ENCODE data around the gene RBKS. TPM values are rescaled to one million over a fixed set of nuclear protein-coding genes. Genes with fewer than 3 reads are reported as not detected.

Gene RBKS
- total RNA-seq, 1 donor from 2014 or later, result 1.2 TPM

GRCh38 chr2:27797841-27798240 lies 92.3 kb downstream of the RBKS start:
- Mint-ChIP-seq H3K27ac (ENCODE audit: unreplicated experiment) (no peak overlapping the region), H3K36me3 (ENCODE audit: unreplicated experiment) (peaks cover 5% of the 10 kb centered on the region), H3K4me1 (ENCODE audit: low read depth, unreplicated experiment) (peaks cover 11% of the 10 kb centered on the region), H3K9me3 (ENCODE audit: unreplicated experiment) (no peaks in the 10 kb centered on the region), H3K27me3 (ENCODE audit: unreplicated experiment) (peaks cover 3% of the 10 kb centered on the region), H3K4me3 (ENCODE audit: unreplicated experiment) (peak overlapping the region; percentile 54)
- TF ChIP-seq CTCF (IDR thresholded peaks at IDR 0.05; ENCODE audit: partially characterized antibody, unreplicated experiment), result no peak
- no peak for DNase-seq

DNA sequence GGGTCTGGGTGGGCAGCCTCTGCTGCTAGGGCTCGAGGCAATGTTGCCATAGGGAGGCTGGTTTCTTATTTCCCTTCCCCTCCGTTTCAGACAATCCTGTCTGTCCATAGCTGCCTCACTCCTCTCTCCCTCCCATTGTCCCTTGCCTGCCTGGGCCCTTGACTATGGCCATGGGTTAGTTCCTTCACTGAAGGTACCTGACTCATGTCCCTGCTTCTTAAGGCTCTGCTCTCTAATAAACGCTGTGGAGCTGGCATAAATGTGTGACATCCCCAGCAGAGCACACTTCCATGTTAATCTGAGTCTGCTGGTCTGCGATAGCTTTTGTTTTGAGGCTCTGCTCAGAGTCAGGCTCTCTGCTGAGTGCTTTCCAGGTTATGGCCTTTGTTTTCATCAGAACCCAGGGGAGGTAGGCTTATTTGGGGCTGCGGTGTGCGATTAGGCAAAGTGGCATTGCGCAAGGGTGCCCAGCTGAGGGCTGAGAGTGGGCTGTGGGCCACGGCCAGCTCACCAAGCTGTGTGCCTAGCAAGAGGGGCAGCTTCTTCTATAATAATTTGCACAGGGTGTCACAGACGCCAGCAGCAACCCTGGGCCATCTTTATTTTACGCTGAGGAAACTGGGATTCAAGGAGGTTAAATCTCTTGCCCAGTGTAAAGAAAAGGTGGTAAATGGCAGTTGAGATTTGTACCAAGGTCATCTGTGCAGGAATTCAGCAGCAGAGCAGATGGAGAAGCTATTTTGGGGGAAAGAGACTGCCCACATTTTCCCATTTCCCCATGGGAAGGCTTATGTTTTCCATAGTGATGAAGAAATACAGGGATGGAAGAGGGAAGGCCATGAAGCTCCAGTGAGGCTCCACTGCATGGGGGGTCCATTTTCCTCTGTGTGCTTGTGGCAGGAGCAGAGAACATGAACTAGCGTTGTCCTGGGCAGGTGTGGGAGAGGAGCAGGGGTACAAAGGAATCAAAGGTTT lies 93.1 kb downstream of the RBKS start:
- H3K9me3 Mint-ChIP-seq (ENCODE audit: unreplicated experiment), result no peaks in the 10 kb centered on the region
- H3K36me3 Mint-ChIP-seq (ENCODE audit: unreplicated experiment), result peaks cover 5% of the 10 kb centered on the region
- peaks cover 4% of the 10 kb centered on the region for H3K27me3 Mint-ChIP-seq (ENCODE audit: unreplicated experiment)
- peaks cover 11% of the 10 kb centered on the region for H3K4me1 Mint-ChIP-seq (ENCODE audit: low read depth, unreplicated experiment)
- peak overlapping the region; percentile 3 for H3K27ac Mint-ChIP-seq (ENCODE audit: unreplicated experiment)
- TF ChIP-seq CTCF (IDR thresholded peaks at IDR 0.05; ENCODE audit: partially characterized antibody, unreplicated experiment), result no peak
- peak overlapping the region; percentile 54 for H3K4me3 Mint-ChIP-seq (ENCODE audit: unreplicated experiment)
- DNase-seq, result no peak

DNA sequence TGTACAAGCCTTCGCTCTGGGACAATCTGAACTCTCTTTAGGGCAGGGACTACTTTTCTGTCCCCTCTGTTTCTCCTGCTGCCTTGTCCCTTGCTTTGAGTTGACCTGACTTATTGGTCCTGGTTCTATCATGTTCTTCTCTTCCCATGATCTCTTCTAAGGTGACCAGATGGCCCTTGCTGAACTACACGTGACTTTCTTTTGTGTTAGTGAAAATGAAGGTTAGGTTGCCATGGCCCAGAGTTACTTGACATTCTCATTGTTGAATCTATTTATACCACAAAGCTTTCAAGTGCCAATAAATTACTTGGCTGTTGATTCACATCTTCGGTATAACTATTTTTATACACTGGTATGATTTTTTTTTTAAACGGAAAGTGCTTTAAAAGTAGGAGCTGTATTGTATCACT lies 94.3 kb downstream of the RBKS start:
- no peak for TF ChIP-seq CTCF (IDR thresholded peaks at IDR 0.05; ENCODE audit: partially characterized antibody, unreplicated experiment)

DNA sequence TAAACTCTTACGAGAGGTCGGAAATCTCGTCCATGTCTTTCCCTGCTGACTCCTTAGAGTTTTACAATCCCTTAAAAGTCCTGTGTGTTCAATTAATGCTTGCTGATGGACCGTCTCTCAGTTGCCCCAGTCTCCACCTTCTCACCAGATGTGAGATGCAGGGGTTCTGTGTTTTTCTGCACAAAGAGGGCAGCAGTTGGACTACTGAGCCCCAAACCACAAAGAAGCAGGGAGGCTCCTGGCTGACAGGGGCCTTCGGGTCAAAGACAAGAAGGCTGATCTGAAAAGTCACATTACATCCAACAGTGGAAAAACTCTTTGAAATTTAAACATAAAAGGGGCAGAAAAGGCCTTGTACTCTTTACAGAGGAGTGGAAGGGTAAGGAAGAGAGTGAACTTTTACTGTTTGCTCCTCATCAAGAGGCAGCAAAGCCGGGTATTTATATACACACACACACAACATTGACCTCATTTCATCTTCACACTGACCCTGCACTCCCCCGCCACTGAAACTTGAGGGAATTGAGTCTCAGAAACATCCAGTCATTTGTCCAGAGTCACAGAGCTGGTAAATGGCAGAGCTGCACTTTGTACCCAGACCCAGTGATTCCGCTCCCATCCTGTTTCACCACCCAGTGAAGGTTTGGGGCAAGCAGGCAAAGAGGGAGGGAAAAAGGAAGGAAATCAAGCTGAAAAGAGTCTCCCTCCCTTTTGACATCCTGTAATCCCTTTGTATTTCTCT lies 94.9 kb downstream of the RBKS start:
- no peak for TF ChIP-seq CTCF (IDR thresholded peaks at IDR 0.05; ENCODE audit: partially characterized antibody, unreplicated experiment)
- DNase-seq, result no peak
- H3K36me3 Mint-ChIP-seq (ENCODE audit: unreplicated experiment), result peaks cover 12% of the 10 kb centered on the region
- H3K27ac Mint-ChIP-seq (ENCODE audit: unreplicated experiment), result no peak overlapping the region
- peaks cover 11% of the 10 kb centered on the region for H3K4me1 Mint-ChIP-seq (ENCODE audit: low read depth, unreplicated experiment)
- peaks cover 2% of the 10 kb centered on the region for H3K9me3 Mint-ChIP-seq (ENCODE audit: unreplicated experiment)
- peaks cover 6% of the 10 kb centered on the region for H3K27me3 Mint-ChIP-seq (ENCODE audit: unreplicated experiment)
- H3K4me3 Mint-ChIP-seq (ENCODE audit: unreplicated experiment), result no peak overlapping the region

More for the DNA sequence above, 94.3 kb downstream of the RBKS start:
- no peak for DNase-seq
- Mint-ChIP-seq H3K36me3 (ENCODE audit: unreplicated experiment) (peaks cover 9% of the 10 kb centered on the region), H3K27me3 (ENCODE audit: unreplicated experiment) (peaks cover 6% of the 10 kb centered on the region), H3K4me3 (ENCODE audit: unreplicated experiment) (no peak overlapping the region), H3K4me1 (ENCODE audit: low read depth, unreplicated experiment) (peaks cover 11% of the 10 kb centered on the region), H3K9me3 (ENCODE audit: unreplicated experiment) (peaks cover 2% of the 10 kb centered on the region), H3K27ac (ENCODE audit: unreplicated experiment) (no peak overlapping the region)

Data from glutamatergic neuron (in vitro differentiated cells).